ENCODE measurements around the gene CADM2.

GRCh38 chr3:84985795-84986194 is 27.0 kb downstream of the CADM2 start:
- TF ChIP-seq POLR2A (IDR thresholded peaks at IDR 0.05; ENCODE audit: low read depth, low read length) (no peak), TAF1 (IDR thresholded peaks at IDR 0.05; ENCODE audit: borderline replicate concordance, low read depth, low read length) (no peak), POLR2AphosphoS5 (IDR thresholded peaks at IDR 0.05; ENCODE audit: low read depth, low read length) (no peak)

Measured in GM12892 (cell line).